LNCaP clone FGC (cell line): Measurements from ENCODE around the gene MAP1LC3B.

Experiments used
- DNase-seq: peaks from one replicate; pipeline ENCODE4 v3.0.0-alpha.2; 2011; ENCODE audit warnings: low read depth
- H3K4me3 ChIP-seq: 2 replicates; pipeline ENCODE4 v1.5.1; 2011; ENCODE audit warnings: mild to moderate bottlenecking, low read depth, low read length, control low read depth
- TF ChIP-seq, protein P1 (sequence below): IDR thresholded peaks from 2 replicates; pipeline ENCODE4 v1.5.1; 2012; ENCODE audit warnings: mild to moderate bottlenecking; ENCODE audit not compliant: control insufficient read depth, insufficient read depth; ENCODE audit errors: extremely low read depth

The MAP1LC3B gene

DNA sequence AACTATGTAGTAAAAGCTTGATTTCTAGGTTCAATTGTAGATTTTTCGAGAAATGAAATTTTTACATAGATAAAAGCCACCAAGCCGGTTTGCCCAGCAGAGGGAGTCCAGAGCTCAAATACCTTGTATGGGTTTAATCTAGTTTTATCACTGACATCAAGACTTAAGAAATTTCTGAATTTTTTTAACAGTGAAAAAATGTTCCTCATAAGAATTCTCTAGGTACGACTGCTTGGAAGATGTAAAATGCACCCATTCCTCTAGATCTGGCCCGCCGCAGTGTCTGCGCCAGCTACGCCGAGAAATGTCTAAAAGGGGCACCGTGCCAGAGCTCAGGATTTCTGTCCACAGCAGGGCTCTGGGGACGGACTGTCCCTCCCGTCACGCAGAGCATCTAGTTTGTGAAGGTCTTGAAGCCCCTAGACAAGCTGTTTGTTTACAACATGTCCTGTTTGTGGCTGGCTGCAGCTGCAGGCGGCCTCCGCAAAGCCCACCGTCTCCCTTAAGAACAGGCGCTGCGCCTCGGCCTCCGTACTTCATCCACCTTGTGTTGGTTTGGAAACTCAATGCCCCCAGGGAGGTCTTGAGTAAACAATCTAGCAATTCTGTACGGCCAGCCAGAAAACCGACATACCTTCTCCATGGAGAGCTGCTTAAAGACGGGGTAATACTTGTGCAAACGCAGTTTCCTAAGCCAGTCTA, 24.8 kb downstream of the MAP1LC3B start:
- H3K4me3 ChIP-seq = no peak overlapping the region
- no peak for DNase-seq
- TF ChIP-seq, protein P1, sequence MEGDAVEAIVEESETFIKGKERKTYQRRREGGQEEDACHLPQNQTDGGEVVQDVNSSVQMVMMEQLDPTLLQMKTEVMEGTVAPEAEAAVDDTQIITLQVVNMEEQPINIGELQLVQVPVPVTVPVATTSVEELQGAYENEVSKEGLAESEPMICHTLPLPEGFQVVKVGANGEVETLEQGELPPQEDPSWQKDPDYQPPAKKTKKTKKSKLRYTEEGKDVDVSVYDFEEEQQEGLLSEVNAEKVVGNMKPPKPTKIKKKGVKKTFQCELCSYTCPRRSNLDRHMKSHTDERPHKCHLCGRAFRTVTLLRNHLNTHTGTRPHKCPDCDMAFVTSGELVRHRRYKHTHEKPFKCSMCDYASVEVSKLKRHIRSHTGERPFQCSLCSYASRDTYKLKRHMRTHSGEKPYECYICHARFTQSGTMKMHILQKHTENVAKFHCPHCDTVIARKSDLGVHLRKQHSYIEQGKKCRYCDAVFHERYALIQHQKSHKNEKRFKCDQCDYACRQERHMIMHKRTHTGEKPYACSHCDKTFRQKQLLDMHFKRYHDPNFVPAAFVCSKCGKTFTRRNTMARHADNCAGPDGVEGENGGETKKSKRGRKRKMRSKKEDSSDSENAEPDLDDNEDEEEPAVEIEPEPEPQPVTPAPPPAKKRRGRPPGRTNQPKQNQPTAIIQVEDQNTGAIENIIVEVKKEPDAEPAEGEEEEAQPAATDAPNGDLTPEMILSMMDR = peak; percentile 49

DNA sequence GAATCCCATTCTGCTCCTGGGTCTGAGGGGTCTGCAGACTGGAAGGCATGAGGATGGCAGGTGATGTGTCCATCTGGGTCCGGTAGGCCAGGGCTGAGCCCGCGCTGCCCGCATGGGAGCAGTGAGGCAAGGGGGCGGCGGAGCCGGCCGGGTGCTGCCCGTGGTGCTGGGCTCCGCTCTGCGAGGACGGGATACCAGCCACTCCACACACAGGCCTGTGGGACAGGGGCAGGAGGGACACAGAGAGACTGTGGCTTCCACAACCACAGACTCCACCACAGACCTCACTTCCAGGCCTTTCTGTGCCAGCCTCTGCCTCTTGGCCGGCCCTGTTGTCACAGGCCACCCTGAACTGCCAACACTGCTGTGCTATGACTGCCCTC, 25.4 kb downstream of the MAP1LC3B start:
- H3K4me3 ChIP-seq = no peak overlapping the region
- TF ChIP-seq, protein P1 = no peak
- DNase-seq = no peak

DNA sequence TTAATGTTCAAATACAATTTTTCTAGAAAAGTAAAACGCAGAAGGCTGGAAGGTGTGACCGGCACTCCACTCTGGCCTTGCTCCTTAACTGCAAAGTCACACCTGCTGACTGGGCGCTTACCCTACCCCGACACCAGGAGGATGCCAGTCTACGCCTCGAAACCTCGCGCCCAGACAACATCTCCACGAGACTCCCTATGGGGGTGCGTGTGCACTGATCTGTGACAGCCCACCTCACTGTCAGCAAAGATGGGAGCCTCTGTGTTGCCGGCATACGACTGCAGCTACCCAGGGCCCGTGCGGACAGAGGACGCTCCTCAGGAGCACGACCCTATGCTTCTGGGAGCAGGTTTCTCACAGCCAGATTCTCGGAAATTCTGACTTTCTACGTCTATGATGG, 26.1 kb downstream of the MAP1LC3B start:
- no peak for DNase-seq
- TF ChIP-seq, protein P1 = no peak
- no peak overlapping the region for H3K4me3 ChIP-seq

DNA sequence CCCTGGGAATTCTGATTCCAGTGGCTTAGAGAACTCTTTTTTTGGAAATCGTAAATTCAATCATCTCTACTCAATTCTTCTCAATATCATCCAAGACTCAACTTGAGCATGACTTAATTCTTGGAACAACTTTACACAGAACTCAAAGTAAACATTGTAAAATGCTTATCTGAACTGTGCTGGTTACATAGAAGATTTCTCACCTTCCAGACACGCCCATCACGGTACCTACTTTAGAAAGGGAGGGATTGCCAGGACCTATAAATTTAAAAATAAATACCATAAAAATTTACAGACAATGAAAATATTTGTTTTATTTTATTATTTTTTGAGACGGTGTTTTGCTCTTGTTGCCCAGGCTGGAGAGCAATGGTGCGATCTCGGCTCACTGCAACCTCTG, 26.5 kb downstream of the MAP1LC3B start:
- no peak overlapping the region for H3K4me3 ChIP-seq
- TF ChIP-seq, protein P1 = no peak
- peak; percentile 96 for DNase-seq

DNA sequence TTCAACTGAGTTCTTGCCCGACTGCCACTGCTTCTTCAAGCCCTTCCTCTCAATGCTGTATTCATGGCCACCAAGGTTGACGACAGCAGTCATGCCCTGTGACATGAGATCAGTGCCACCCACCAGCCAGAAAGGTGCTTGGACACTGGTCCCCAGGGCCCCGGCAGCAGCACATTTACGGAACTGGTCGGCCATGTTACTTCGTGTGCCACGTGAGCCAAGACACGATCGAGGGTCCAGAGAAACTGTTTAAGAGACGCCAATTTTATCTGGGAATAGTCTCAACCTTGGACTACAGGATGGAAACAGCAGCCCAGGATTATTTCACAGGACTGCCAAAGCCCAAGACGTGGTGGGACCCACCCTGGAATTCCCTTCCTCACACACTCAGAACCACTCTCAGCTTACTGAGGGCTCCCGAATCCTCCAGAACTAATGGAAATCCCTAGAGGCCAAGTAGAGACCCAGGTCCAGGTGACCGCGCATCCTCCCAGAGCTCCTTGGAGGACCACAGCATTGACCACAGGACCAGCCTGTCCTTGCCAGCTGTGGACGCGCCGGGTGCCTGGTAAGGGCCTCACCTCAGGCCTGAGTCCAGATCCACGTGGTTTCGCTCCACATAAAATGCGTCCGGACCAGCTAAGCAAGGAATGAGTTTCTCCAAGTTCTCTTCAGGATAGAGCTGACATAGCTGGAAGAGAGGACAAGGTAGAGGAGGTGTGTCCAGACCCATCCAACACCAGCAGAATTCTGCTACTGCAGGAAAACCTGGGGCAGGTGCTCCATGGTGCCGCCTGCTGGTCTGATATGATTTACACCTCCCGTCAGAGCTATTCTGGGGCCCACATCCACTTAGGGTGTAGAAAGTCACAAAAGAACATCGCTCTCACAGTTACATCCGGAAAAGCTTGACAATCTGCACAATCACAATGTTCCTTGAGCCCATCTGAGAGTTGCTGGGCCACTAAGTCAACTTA, 28.2 kb downstream of the MAP1LC3B start:
- DNase-seq = no peak
- no peak overlapping the region for H3K4me3 ChIP-seq
- TF ChIP-seq, protein P1 = 0 out of 2 replicates have a peak, but pooled peaks have one; percentile 13

DNA sequence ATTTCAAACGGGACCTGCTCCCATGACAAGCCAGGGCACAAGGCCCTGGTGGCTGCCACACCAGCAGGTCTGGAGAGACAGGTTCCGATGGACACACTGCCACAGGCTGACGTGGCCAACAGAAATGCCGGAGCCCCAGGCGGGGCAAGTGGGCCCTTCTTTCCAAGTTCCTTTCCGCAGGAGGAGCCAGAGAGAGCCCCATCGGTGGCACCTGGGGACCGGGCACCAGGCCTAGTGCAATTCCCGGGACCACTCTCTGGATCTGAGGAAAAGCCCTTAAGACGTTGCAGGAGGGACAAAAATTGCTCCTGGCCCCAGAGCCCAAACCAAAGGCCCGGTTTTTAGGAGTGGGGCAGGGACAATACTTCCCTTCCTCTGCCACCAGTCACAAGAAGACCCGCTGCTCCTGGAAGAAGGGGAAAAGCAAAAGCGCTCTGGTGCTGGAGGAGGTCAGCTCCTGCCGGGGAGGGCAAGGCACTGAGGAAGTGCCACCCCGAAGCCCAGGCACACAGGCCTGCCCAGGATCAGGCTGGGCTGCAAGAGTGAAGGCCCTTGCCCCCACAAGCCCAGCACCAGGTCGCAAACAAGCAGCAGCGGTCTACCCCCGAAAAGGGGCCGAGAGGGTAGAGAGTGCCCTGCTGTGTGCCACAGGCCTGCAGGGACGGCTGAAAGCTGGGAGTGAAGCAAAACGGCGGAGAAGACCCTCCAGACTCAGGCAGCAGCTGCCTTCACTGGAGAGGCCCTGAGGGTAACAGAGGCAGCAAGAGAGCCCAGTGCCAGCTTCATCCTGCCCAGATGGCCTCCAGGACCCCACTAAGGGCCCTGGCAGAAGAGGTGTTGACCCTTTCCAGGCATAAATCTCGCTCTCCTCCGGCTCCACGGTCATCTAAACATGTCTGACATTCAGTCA, 29.1 kb downstream of the MAP1LC3B start:
- no peak overlapping the region for H3K4me3 ChIP-seq
- no peak for DNase-seq
- TF ChIP-seq, protein P1 = no peak
